ENCODE data around the gene TRIM69. TPM values are rescaled to one million over a fixed set of nuclear protein-coding genes. Genes with fewer than 3 reads are reported as not detected.

TRIM69 gene
- total and polyA plus RNA-seq, 2 of the 8 experiments (the other 6 are each of a cell fraction or from before 2014, with no cell fraction given): 4.3 to 6.2 TPM

- Histone ChIP-seq H3K4me3 (ENCODE audit: extremely low read depth in 1 of 4, insufficient read depth in 2 of 4, low read depth in 3 of 4, low read length in 4 of 4) (no peak overlapping the region), H3K9ac (replicated peaks in 1 of 4; ENCODE audit: extremely low read depth in 1 of 4, low read depth in 3 of 4, low read length in 3 of 4) (no peak overlapping the region), H3K56ac (replicated peaks; ENCODE audit: insufficient read length, low read depth, low read length) (no peak overlapping the region), H3K4me1 (replicated peaks in 1 of 4; ENCODE audit: control insufficient read depth in 3 of 4, insufficient read depth in 4 of 4, low read length in 3 of 4) (no peaks in the 10 kb centered on the region), H3K79me2 (ENCODE audit: control insufficient read depth in 1 of 2, insufficient read depth in 2 of 2, low read length in 2 of 2) (no peaks in the 10 kb centered on the region), H2AFZ (ENCODE audit: low read length) (no peak overlapping the region), H2BK15ac (ENCODE audit: low read length) (no peak overlapping the region), H3K14ac (ENCODE audit: insufficient read length) (no peak overlapping the region), H3K23ac (ENCODE audit: insufficient read length) (no peak overlapping the region), H2BK5ac (ENCODE audit: low read depth, low read length) (no peak overlapping the region), H2BK20ac (ENCODE audit: low read length) (no peak overlapping the region), H4K20me1 (replicated peaks in 1 of 2; ENCODE audit: control insufficient read depth in 1 of 2, insufficient read depth in 2 of 2, low read length in 2 of 2) (no peaks in the 10 kb centered on the region), H3K27ac (ENCODE audit: low read depth, low read length) (no peak overlapping the region), H3K4ac (replicated peaks; ENCODE audit: insufficient read length, low read depth, low read length) (no peak overlapping the region), H3K27me3 (replicated peaks in 1 of 4; ENCODE audit: control insufficient read depth in 3 of 4, extremely low read depth in 1 of 4, insufficient read depth in 3 of 4, low read length in 3 of 4) (no peaks in the 10 kb centered on the region), H3K79me1 (ENCODE audit: low read depth, low read length) (no peaks in the 10 kb centered on the region), H3K4me2 (ENCODE audit: insufficient read depth in 1 of 2, low read depth in 2 of 2, low read length in 2 of 2) (no peak overlapping the region), H4K8ac (ENCODE audit: extremely low read depth, insufficient read depth, low read length) (no peak overlapping the region), H2BK12ac (ENCODE audit: low read depth, low read length) (no peak overlapping the region), H3K18ac (ENCODE audit: extremely low read depth, low read length) (no peak overlapping the region), H4K91ac (replicated peaks; ENCODE audit: insufficient read length, low read length) (no peak overlapping the region), H3K9me3 (ENCODE audit: insufficient read depth in 2 of 2, low read depth in 1 of 2, low read length in 1 of 2) (no peaks in the 10 kb centered on the region), H2AK5ac (ENCODE audit: low read depth, low read length) (no peak overlapping the region), H4K5ac (ENCODE audit: insufficient read length, low read depth, low read length) (no peak overlapping the region), H2BK120ac (replicated peaks; ENCODE audit: low read depth, low read length) (no peak overlapping the region), H3K23me2 (ENCODE audit: low read depth, low read length) (no peaks in the 10 kb centered on the region), H3K36me3 (ENCODE audit: control insufficient read depth in 2 of 4, insufficient read depth in 4 of 4, low read length in 3 of 4) (no peaks in the 10 kb centered on the region)
- DNase-seq (ENCODE audit: low read depth in 1 of 2, low spot score in 2 of 2) (no peak), FAIRE-seq (no peak)
- CTCF ChIA-PET (ENCODE audit: partially characterized antibody): interaction anchor here (0.9 to 1.2 kb wide), 3 partner anchors 8 to 210 kb away, joined by 3 read pairs; no protein-coding TSS in a partner anchor
- POLR2A ChIA-PET (ENCODE audit: partially characterized antibody): no interaction called here
- WGBS, 2 experiments (ENCODE audit: extremely low coverage in 1 of 2, insufficient coverage in 1 of 2, insufficient read length in 1 of 2, insufficient replicate concordance in 2 of 2, low coverage in 1 of 2, low lambda C conversion rate in 2 of 2, missing lambda C conversion rate in 1 of 2): 75% methylated on average over 1 of the region's 1 CpG; no CpG with 5 or more reads in 1 of the 2 experiments
- TF ChIP-seq, protein P1, sequence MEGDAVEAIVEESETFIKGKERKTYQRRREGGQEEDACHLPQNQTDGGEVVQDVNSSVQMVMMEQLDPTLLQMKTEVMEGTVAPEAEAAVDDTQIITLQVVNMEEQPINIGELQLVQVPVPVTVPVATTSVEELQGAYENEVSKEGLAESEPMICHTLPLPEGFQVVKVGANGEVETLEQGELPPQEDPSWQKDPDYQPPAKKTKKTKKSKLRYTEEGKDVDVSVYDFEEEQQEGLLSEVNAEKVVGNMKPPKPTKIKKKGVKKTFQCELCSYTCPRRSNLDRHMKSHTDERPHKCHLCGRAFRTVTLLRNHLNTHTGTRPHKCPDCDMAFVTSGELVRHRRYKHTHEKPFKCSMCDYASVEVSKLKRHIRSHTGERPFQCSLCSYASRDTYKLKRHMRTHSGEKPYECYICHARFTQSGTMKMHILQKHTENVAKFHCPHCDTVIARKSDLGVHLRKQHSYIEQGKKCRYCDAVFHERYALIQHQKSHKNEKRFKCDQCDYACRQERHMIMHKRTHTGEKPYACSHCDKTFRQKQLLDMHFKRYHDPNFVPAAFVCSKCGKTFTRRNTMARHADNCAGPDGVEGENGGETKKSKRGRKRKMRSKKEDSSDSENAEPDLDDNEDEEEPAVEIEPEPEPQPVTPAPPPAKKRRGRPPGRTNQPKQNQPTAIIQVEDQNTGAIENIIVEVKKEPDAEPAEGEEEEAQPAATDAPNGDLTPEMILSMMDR (IDR thresholded peaks at IDR 0.05; ENCODE audit: control extremely low read depth in 1 of 3, insufficient read depth in 1 of 3, low read depth in 1 of 3, low read length in 3 of 3): no peak
- TF ChIP-seq BACH1 (IDR thresholded peaks at IDR 0.05; ENCODE audit: low read length): no peak
- no peak for TF ChIP-seq RAD21 (IDR thresholded peaks at IDR 0.05 in 1 of 2, conservative IDR thresholded peaks at IDR 0.05 in 1 of 2; ENCODE audit: low read depth in 2 of 2, low read length in 2 of 2)
- TF ChIP-seq ASH2L (IDR thresholded peaks at IDR 0.05; ENCODE audit: low read length): no peak
- no peak for TF ChIP-seq KDM5A (IDR thresholded peaks at IDR 0.05; ENCODE audit: low read length)
- TF ChIP-seq NANOG (IDR thresholded peaks at IDR 0.05; ENCODE audit: insufficient read depth, low read depth, low read length, poor library complexity, severe bottlenecking): no peak
- no peak for TF ChIP-seq SIN3A (conservative IDR thresholded peaks at IDR 0.05 in 1 of 2, IDR thresholded peaks at IDR 0.05 in 1 of 2; ENCODE audit: low read depth in 1 of 2, low read length in 2 of 2)
- TF ChIP-seq POLR2AphosphoS5 (IDR thresholded peaks at IDR 0.05; ENCODE audit: low read depth, low read length): no peak
- TF ChIP-seq MAFK (IDR thresholded peaks at IDR 0.05; ENCODE audit: low read depth, low read length): no peak
- TF ChIP-seq ATF2 (IDR thresholded peaks at IDR 0.05; ENCODE audit: low read length): no peak
Observed at GRCh38 chr15:44794072-44794471, 57.7 kb downstream of the TRIM69 start.

Data from H1 (cell line).